Effector memory CD8-positive, alpha-beta T cell (primary cell): ENCODE measurements around the gene LRRC49.

Experiments used
- ATAC-seq: fragments of 150-1000 bp; cut with Tn5 transposase; replicated peaks from 2 replicates; pipeline ENCODE4 v1.10.0; 2021; ENCODE audit warnings: mild to moderate bottlenecking, moderate library complexity
- DNase-seq, 3 experiments: peaks; one replicate each; pipeline ENCODE4 v3.0.0; 2021
- H3K27ac Mint-ChIP-seq, 2 donors: one replicate each; pipeline ENCODE4 v1.8.0; 2022; ENCODE audit warnings: mild to moderate bottlenecking in 2 of 2, mixed read lengths in 2 of 2, moderate library complexity in 2 of 2
- H3K27me3 Mint-ChIP-seq, 2 donors: one replicate each; pipeline ENCODE4 v1.8.0; 2022; ENCODE audit warnings: mixed read lengths in 2 of 2
- H3K36me3 Mint-ChIP-seq: one replicate; pipeline ENCODE4 v1.8.0; 2022; ENCODE audit warnings: mild to moderate bottlenecking, moderate library complexity, mixed read lengths; ENCODE audit not compliant: insufficient read depth
- H3K4me1 Mint-ChIP-seq, 2 donors: one replicate each; pipeline ENCODE4 v1.8.0; 2022; ENCODE audit warnings: low read depth in 2 of 2, mixed read lengths in 2 of 2
- H3K4me3 Mint-ChIP-seq, 2 donors: one replicate each; pipeline ENCODE4 v1.8.0; 2022; ENCODE audit warnings: mild to moderate bottlenecking in 2 of 2, mixed read lengths in 2 of 2, moderate library complexity in 2 of 2
- H3K9me3 Mint-ChIP-seq, 2 donors: one replicate each; pipeline ENCODE4 v1.8.0; 2022; ENCODE audit warnings: mixed read lengths in 2 of 2

LRRC49 gene

GRCh38 chr15:70875001-70875782 lies 17.4 kb upstream of the LRRC49 start:
- no peaks in the 10 kb centered on the region for H3K36me3 Mint-ChIP-seq
- DNase-seq (no peak), ATAC-seq (no peak)
- peaks cover 35 to 62% of the 10 kb centered on the region in 2 donors for H3K27me3 Mint-ChIP-seq
- no peak overlapping the region for H3K4me3 Mint-ChIP-seq
- H3K27ac Mint-ChIP-seq: no peak overlapping the region
- peaks cover 0 to 1% of the 10 kb centered on the region in 2 donors for H3K9me3 Mint-ChIP-seq
- no peaks in the 10 kb centered on the region for H3K4me1 Mint-ChIP-seq

- Mint-ChIP-seq H3K9me3 (peaks cover 0 to 1% of the 10 kb centered on the region in 2 donors), H3K4me3 (no peak overlapping the region), H3K27ac (no peak overlapping the region), H3K27me3 (peaks cover 43 to 66% of the 10 kb centered on the region in 2 donors), H3K4me1 (no peaks in the 10 kb centered on the region), H3K36me3 (no peaks in the 10 kb centered on the region)
- DNase-seq: no peak
- no peak for ATAC-seq
Measured at GRCh38 chr15:70876011-70876410, 16.6 kb upstream of the LRRC49 start.

GRCh38 chr15:70876683-70877082 lies 15.9 kb upstream of the LRRC49 start:
- Mint-ChIP-seq H3K27ac (no peak overlapping the region), H3K9me3 (peaks cover 0 to 1% of the 10 kb centered on the region in 2 donors), H3K27me3 (peaks cover 43 to 66% of the 10 kb centered on the region in 2 donors), H3K4me3 (no peak overlapping the region), H3K4me1 (no peaks in the 10 kb centered on the region), H3K36me3 (no peaks in the 10 kb centered on the region)
- DNase-seq (no peak), ATAC-seq (no peak)

- H3K27ac Mint-ChIP-seq: no peak overlapping the region
- H3K4me3 Mint-ChIP-seq: no peak overlapping the region
- ATAC-seq: no peak
- H3K4me1 Mint-ChIP-seq: no peaks in the 10 kb centered on the region
- no peaks in the 10 kb centered on the region for H3K9me3 Mint-ChIP-seq
- no peak for DNase-seq
- H3K36me3 Mint-ChIP-seq: no peaks in the 10 kb centered on the region
- H3K27me3 Mint-ChIP-seq: peaks cover 44 to 46% of the 10 kb centered on the region in 2 donors
Measured at GRCh38 chr15:70879401-70879800, 13.2 kb upstream of the LRRC49 start.

- DNase-seq (no peak), ATAC-seq (no peak)
- Mint-ChIP-seq H3K4me1 (no peaks in the 10 kb centered on the region), H3K9me3 (no peaks in the 10 kb centered on the region), H3K27ac (no peak overlapping the region), H3K27me3 (peaks cover 32 to 50% of the 10 kb centered on the region in 2 donors), H3K4me3 (no peak overlapping the region), H3K36me3 (no peaks in the 10 kb centered on the region)
Measured at GRCh38 chr15:70880781-70881180, 11.8 kb upstream of the LRRC49 start.

- H3K36me3 Mint-ChIP-seq: no peaks in the 10 kb centered on the region
- H3K4me3 Mint-ChIP-seq: no peak overlapping the region
- peaks cover 24 to 40% of the 10 kb centered on the region in 2 donors for H3K27me3 Mint-ChIP-seq
- no peaks in the 10 kb centered on the region for H3K4me1 Mint-ChIP-seq
- DNase-seq (no peak), ATAC-seq (no peak)
- no peaks in the 10 kb centered on the region for H3K9me3 Mint-ChIP-seq
- no peak overlapping the region for H3K27ac Mint-ChIP-seq
Measured at GRCh38 chr15:70882361-70882760, 10.3 kb upstream of the LRRC49 start.

GRCh38 chr15:70892912-70893560 lies 410 bp downstream of the LRRC49 start:
- Mint-ChIP-seq H3K4me1 (peaks cover 7% of the 10 kb centered on the region in 2 donors), H3K27ac (peak overlapping the region; percentile 24 to 57), H3K4me3 (peak overlapping the region; percentile 76 to 83), H3K9me3 (no peaks in the 10 kb centered on the region), H3K27me3 (peaks cover 47 to 48% of the 10 kb centered on the region in 2 donors), H3K36me3 (no peaks in the 10 kb centered on the region)
- no peak for DNase-seq
- ATAC-seq: no peak

- no peak overlapping the region for H3K27ac Mint-ChIP-seq
- DNase-seq (no peak), ATAC-seq (no peak)
- H3K9me3 Mint-ChIP-seq: no peaks in the 10 kb centered on the region
- no peaks in the 10 kb centered on the region for H3K36me3 Mint-ChIP-seq
- no peaks in the 10 kb centered on the region for H3K4me1 Mint-ChIP-seq
- peaks cover 28 to 30% of the 10 kb centered on the region in 2 donors for H3K27me3 Mint-ChIP-seq
- no peak overlapping the region for H3K4me3 Mint-ChIP-seq
Measured at GRCh38 chr15:70902107-70902506, 9.5 kb downstream of the LRRC49 start.

GRCh38 chr15:70906842-70907241 lies 14.2 kb downstream of the LRRC49 start:
- no peaks in the 10 kb centered on the region for H3K4me1 Mint-ChIP-seq
- no peaks in the 10 kb centered on the region for H3K36me3 Mint-ChIP-seq
- no peak for ATAC-seq
- H3K4me3 Mint-ChIP-seq: no peak overlapping the region
- H3K27me3 Mint-ChIP-seq: peaks cover 21 to 30% of the 10 kb centered on the region in 2 donors
- no peak overlapping the region for H3K27ac Mint-ChIP-seq
- no peak for DNase-seq
- H3K9me3 Mint-ChIP-seq: peaks cover 0 to 3% of the 10 kb centered on the region in 2 donors

- peaks cover 0 to 3% of the 10 kb centered on the region in 2 donors for H3K9me3 Mint-ChIP-seq
- H3K4me3 Mint-ChIP-seq: no peak overlapping the region
- peaks cover 21 to 24% of the 10 kb centered on the region in 2 donors for H3K27me3 Mint-ChIP-seq
- ATAC-seq (no peak), DNase-seq (no peak)
- no peaks in the 10 kb centered on the region for H3K4me1 Mint-ChIP-seq
- H3K27ac Mint-ChIP-seq: no peak overlapping the region
- H3K36me3 Mint-ChIP-seq: no peaks in the 10 kb centered on the region
Measured at GRCh38 chr15:70907784-70908471, 15.3 kb downstream of the LRRC49 start.

- H3K27me3 Mint-ChIP-seq: peaks cover 13% of the 10 kb centered on the region in 2 donors
Measured at GRCh38 chr15:70910958-70911357, 18.3 kb downstream of the LRRC49 start.

GRCh38 chr15:70912187-70912586 lies 19.6 kb downstream of the LRRC49 start:
- Mint-ChIP-seq H3K27ac (no peak overlapping the region), H3K9me3 (peaks cover 0 to 3% of the 10 kb centered on the region in 2 donors), H3K4me3 (no peak overlapping the region), H3K27me3 (peaks cover 1 to 6% of the 10 kb centered on the region in 2 donors), H3K4me1 (no peaks in the 10 kb centered on the region), H3K36me3 (no peaks in the 10 kb centered on the region)
- DNase-seq: no peak
- no peak for ATAC-seq

More at GRCh38 chr15:70910958-70911357, 18.3 kb downstream of the LRRC49 start:
- Mint-ChIP-seq H3K36me3 (no peaks in the 10 kb centered on the region), H3K4me3 (no peak overlapping the region), H3K4me1 (no peaks in the 10 kb centered on the region), H3K27ac (no peak overlapping the region), H3K9me3 (peaks cover 0 to 3% of the 10 kb centered on the region in 2 donors)
- no peak for ATAC-seq
- no peak for DNase-seq

GRCh38 chr15:70916531-70916930 lies 23.9 kb downstream of the LRRC49 start:
- no peaks in the 10 kb centered on the region for H3K36me3 Mint-ChIP-seq
- ATAC-seq: no peak
- H3K27ac Mint-ChIP-seq: no peak overlapping the region
- DNase-seq: no peak
- no peaks in the 10 kb centered on the region for H3K4me1 Mint-ChIP-seq
- no peak overlapping the region for H3K4me3 Mint-ChIP-seq
- H3K9me3 Mint-ChIP-seq: no peaks in the 10 kb centered on the region
- H3K27me3 Mint-ChIP-seq: peaks cover 9 to 28% of the 10 kb centered on the region in 2 donors
